ENCODE data around the gene OGN. TPM values are rescaled to one million over a fixed set of nuclear protein-coding genes. Genes with fewer than 3 reads are reported as not detected.

OGN gene
- total and polyA plus RNA-seq, 2 experiments from 2014 or later: 0.35 TPM; not detected in 1

GRCh38 chr9:92402826-92403745 lies 1.3 kb downstream of the OGN start:
- H3K36me3 ChIP-seq: no peaks in the 10 kb centered on the region
- H3K9me3 ChIP-seq (ENCODE audit: low read depth): no peaks in the 10 kb centered on the region
- DNase-seq (ENCODE audit: low read depth in 1 of 2, low spot score in 1 of 2): no peak
- H3K4me1 ChIP-seq (ENCODE audit: low read depth): no peaks in the 10 kb centered on the region
- no peak overlapping the region for H3K27ac ChIP-seq
- no peak for TF ChIP-seq CTCF (IDR thresholded peaks at IDR 0.05; ENCODE audit: low read depth, low read length)
- H3K4me3 ChIP-seq: no peak overlapping the region
- H3K27me3 ChIP-seq: no peaks in the 10 kb centered on the region

- Histone ChIP-seq H3K9me3 (ENCODE audit: low read depth) (no peaks in the 10 kb centered on the region), H3K4me3 (no peak overlapping the region), H3K27ac (no peak overlapping the region), H3K27me3 (no peaks in the 10 kb centered on the region), H3K4me1 (ENCODE audit: low read depth) (no peaks in the 10 kb centered on the region), H3K36me3 (no peaks in the 10 kb centered on the region)
- TF ChIP-seq CTCF (IDR thresholded peaks at IDR 0.05; ENCODE audit: low read depth, low read length): no peak
- no peak for DNase-seq (ENCODE audit: low read depth in 1 of 2, low spot score in 1 of 2)
Observed at GRCh38 chr9:92402360-92402759, 2.0 kb downstream of the OGN start.

GRCh38 chr9:92397853-92398252 lies 6.5 kb downstream of the OGN start:
- TF ChIP-seq CTCF (IDR thresholded peaks at IDR 0.05; ENCODE audit: low read depth, low read length): no peak
- H3K4me1 ChIP-seq (ENCODE audit: low read depth): no peaks in the 10 kb centered on the region
- H3K27ac ChIP-seq: no peak overlapping the region
- no peak for DNase-seq (ENCODE audit: low read depth in 1 of 2, low spot score in 1 of 2)
- no peaks in the 10 kb centered on the region for H3K36me3 ChIP-seq
- no peaks in the 10 kb centered on the region for H3K9me3 ChIP-seq (ENCODE audit: low read depth)
- H3K27me3 ChIP-seq: no peaks in the 10 kb centered on the region
- no peak overlapping the region for H3K4me3 ChIP-seq

GRCh38 chr9:92395617-92396016 lies 8.8 kb downstream of the OGN start:
- H3K27me3 ChIP-seq: no peaks in the 10 kb centered on the region
- H3K9me3 ChIP-seq (ENCODE audit: low read depth): no peaks in the 10 kb centered on the region
- no peak for DNase-seq (ENCODE audit: low read depth in 1 of 2, low spot score in 1 of 2)
- H3K27ac ChIP-seq: no peak overlapping the region
- no peak overlapping the region for H3K4me3 ChIP-seq
- no peaks in the 10 kb centered on the region for H3K36me3 ChIP-seq
- no peak for TF ChIP-seq CTCF (IDR thresholded peaks at IDR 0.05; ENCODE audit: low read depth, low read length)
- no peaks in the 10 kb centered on the region for H3K4me1 ChIP-seq (ENCODE audit: low read depth)

- no peak for TF ChIP-seq CTCF (IDR thresholded peaks at IDR 0.05; ENCODE audit: low read depth, low read length)
- no peaks in the 10 kb centered on the region for H3K36me3 ChIP-seq
Observed at GRCh38 chr9:92393686-92394085, 10.7 kb downstream of the OGN start.

More at GRCh38 chr9:92393686-92394085, 10.7 kb downstream of the OGN start:
- no peaks in the 10 kb centered on the region for H3K9me3 ChIP-seq (ENCODE audit: low read depth)
- DNase-seq (ENCODE audit: low read depth in 1 of 2, low spot score in 1 of 2): peak in 1 of 2 donors; percentile 35
- H3K4me1 ChIP-seq (ENCODE audit: low read depth): no peaks in the 10 kb centered on the region
- H3K27ac ChIP-seq: no peak overlapping the region
- no peak overlapping the region for H3K4me3 ChIP-seq
- no peaks in the 10 kb centered on the region for H3K27me3 ChIP-seq
